ENCODE data around the gene EPSTI1.

Gene EPSTI1

GRCh38 chr13:42947925-42948324 is 44.1 kb downstream of the EPSTI1 start (continued):
- TF ChIP-seq, protein P1, sequence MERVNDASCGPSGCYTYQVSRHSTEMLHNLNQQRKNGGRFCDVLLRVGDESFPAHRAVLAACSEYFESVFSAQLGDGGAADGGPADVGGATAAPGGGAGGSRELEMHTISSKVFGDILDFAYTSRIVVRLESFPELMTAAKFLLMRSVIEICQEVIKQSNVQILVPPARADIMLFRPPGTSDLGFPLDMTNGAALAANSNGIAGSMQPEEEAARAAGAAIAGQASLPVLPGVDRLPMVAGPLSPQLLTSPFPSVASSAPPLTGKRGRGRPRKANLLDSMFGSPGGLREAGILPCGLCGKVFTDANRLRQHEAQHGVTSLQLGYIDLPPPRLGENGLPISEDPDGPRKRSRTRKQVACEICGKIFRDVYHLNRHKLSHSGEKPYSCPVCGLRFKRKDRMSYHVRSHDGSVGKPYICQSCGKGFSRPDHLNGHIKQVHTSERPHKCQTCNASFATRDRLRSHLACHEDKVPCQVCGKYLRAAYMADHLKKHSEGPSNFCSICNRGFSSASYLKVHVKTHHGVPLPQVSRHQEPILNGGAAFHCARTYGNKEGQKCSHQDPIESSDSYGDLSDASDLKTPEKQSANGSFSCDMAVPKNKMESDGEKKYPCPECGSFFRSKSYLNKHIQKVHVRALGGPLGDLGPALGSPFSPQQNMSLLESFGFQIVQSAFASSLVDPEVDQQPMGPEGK (CRISPR knock-in tag; IDR thresholded peaks at IDR 0.05; ENCODE audit: borderline replicate concordance): no peak
- TF ChIP-seq GLIS3 (CRISPR knock-in tag; IDR thresholded peaks at IDR 0.05) (no peak), OSR1 (CRISPR knock-in tag; IDR thresholded peaks at IDR 0.05) (no peak), ZFP30 (CRISPR knock-in tag; IDR thresholded peaks at IDR 0.05) (no peak), ZNF565 (CRISPR knock-in tag; conservative IDR thresholded peaks at IDR 0.05; ENCODE audit: low read depth) (no peak), TCF4 (CRISPR knock-in tag; IDR thresholded peaks at IDR 0.05; ENCODE audit: borderline replicate concordance) (no peak), ZFP3 (CRISPR knock-in tag; IDR thresholded peaks at IDR 0.05) (no peak)
- TF ChIP-seq, protein P2, sequence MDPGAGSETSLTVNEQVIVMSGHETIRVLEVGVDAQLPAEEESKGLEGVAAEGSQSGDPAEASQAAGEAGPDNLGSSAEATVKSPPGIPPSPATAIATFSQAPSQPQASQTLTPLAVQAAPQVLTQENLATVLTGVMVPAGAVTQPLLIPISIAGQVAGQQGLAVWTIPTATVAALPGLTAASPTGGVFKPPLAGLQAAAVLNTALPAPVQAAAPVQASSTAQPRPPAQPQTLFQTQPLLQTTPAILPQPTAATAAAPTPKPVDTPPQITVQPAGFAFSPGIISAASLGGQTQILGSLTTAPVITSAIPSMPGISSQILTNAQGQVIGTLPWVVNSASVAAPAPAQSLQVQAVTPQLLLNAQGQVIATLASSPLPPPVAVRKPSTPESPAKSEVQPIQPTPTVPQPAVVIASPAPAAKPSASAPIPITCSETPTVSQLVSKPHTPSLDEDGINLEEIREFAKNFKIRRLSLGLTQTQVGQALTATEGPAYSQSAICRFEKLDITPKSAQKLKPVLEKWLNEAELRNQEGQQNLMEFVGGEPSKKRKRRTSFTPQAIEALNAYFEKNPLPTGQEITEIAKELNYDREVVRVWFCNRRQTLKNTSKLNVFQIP (CRISPR knock-in tag; IDR thresholded peaks at IDR 0.05; ENCODE audit: borderline replicate concordance, low read depth): no peak

- no peak for ATAC-seq
- TF ChIP-seq BACH2 (CRISPR knock-in tag; IDR thresholded peaks at IDR 0.05; ENCODE audit: borderline replicate concordance) (no peak), ZNF8 (CRISPR knock-in tag; IDR thresholded peaks at IDR 0.05) (no peak), ZFP30 (CRISPR knock-in tag; IDR thresholded peaks at IDR 0.05) (no peak), TCF4 (CRISPR knock-in tag; IDR thresholded peaks at IDR 0.05; ENCODE audit: borderline replicate concordance) (no peak), CSDC2 (CRISPR knock-in tag; IDR thresholded peaks at IDR 0.05) (no peak), ZNF70 (CRISPR knock-in tag; IDR thresholded peaks at IDR 0.05) (no peak), ZFP3 (CRISPR knock-in tag; IDR thresholded peaks at IDR 0.05) (no peak), CSRNP3 (CRISPR knock-in tag; IDR thresholded peaks at IDR 0.05) (no peak), CREB5 (CRISPR knock-in tag; IDR thresholded peaks at IDR 0.05; ENCODE audit: low read depth) (no peak), RARB (CRISPR knock-in tag; IDR thresholded peaks at IDR 0.05) (no peak), PPARA (CRISPR knock-in tag; IDR thresholded peaks at IDR 0.05; ENCODE audit: borderline replicate concordance) (no peak), TOX (CRISPR knock-in tag; IDR thresholded peaks at IDR 0.05; ENCODE audit: borderline replicate concordance) (no peak), ISL1 (CRISPR knock-in tag; IDR thresholded peaks at IDR 0.05) (no peak), SNAI2 (CRISPR knock-in tag; IDR thresholded peaks at IDR 0.05) (no peak), ZC3H10 (CRISPR knock-in tag; IDR thresholded peaks at IDR 0.05) (no peak), OSR1 (CRISPR knock-in tag; IDR thresholded peaks at IDR 0.05) (no peak), ZNF565 (CRISPR knock-in tag; conservative IDR thresholded peaks at IDR 0.05; ENCODE audit: low read depth) (no peak)
- TF ChIP-seq, protein P3, sequence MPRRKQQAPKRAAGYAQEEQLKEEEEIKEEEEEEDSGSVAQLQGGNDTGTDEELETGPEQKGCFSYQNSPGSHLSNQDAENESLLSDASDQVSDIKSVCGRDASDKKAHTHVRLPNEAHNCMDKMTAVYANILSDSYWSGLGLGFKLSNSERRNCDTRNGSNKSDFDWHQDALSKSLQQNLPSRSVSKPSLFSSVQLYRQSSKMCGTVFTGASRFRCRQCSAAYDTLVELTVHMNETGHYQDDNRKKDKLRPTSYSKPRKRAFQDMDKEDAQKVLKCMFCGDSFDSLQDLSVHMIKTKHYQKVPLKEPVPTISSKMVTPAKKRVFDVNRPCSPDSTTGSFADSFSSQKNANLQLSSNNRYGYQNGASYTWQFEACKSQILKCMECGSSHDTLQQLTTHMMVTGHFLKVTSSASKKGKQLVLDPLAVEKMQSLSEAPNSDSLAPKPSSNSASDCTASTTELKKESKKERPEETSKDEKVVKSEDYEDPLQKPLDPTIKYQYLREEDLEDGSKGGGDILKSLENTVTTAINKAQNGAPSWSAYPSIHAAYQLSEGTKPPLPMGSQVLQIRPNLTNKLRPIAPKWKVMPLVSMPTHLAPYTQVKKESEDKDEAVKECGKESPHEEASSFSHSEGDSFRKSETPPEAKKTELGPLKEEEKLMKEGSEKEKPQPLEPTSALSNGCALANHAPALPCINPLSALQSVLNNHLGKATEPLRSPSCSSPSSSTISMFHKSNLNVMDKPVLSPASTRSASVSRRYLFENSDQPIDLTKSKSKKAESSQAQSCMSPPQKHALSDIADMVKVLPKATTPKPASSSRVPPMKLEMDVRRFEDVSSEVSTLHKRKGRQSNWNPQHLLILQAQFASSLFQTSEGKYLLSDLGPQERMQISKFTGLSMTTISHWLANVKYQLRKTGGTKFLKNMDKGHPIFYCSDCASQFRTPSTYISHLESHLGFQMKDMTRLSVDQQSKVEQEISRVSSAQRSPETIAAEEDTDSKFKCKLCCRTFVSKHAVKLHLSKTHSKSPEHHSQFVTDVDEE (CRISPR knock-in tag; IDR thresholded peaks at IDR 0.05): no peak
- TF ChIP-seq, protein P1 (CRISPR knock-in tag; IDR thresholded peaks at IDR 0.05; ENCODE audit: borderline replicate concordance): no peak
Observed at GRCh38 chr13:42946927-42947326, 45.1 kb downstream of the EPSTI1 start.

Measured in SK-N-SH treated with all-trans-retinoic acid at 6 μM for 48 hours (cell line).